Gastroesophageal sphincter (tissue), 3 donors: ENCODE data around the gene RPL14.

ENCODE experiments used
- POLR2AphosphoS5 ChIP-seq: sonication (generic); formaldehyde crosslinking; IDR thresholded peaks from one replicate; pipeline ENCODE4 v1.6.1; 2017; ENCODE audit warnings: antibody characterized with exemption
- TF ChIP-seq, protein P1 (sequence below), 4 experiments: fragments of 200-600 bp in 2 of 4; fragments of 450-650 bp in 2 of 4; sonication (generic) in 1 of 4; IDR thresholded peaks; one replicate each; pipeline ENCODE4 v1.5.1; 2017 to 2019; ENCODE audit warnings: antibody characterized with exemption in 4 of 4, mild to moderate bottlenecking in 2 of 4, moderate library complexity in 2 of 4

- TF ChIP-seq, protein P1, sequence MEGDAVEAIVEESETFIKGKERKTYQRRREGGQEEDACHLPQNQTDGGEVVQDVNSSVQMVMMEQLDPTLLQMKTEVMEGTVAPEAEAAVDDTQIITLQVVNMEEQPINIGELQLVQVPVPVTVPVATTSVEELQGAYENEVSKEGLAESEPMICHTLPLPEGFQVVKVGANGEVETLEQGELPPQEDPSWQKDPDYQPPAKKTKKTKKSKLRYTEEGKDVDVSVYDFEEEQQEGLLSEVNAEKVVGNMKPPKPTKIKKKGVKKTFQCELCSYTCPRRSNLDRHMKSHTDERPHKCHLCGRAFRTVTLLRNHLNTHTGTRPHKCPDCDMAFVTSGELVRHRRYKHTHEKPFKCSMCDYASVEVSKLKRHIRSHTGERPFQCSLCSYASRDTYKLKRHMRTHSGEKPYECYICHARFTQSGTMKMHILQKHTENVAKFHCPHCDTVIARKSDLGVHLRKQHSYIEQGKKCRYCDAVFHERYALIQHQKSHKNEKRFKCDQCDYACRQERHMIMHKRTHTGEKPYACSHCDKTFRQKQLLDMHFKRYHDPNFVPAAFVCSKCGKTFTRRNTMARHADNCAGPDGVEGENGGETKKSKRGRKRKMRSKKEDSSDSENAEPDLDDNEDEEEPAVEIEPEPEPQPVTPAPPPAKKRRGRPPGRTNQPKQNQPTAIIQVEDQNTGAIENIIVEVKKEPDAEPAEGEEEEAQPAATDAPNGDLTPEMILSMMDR (IDR thresholded peaks at IDR 0.05): no peak
- no peak for TF ChIP-seq POLR2AphosphoS5
Measured at GRCh38 chr3:40445880-40446279, 11.3 kb upstream of the RPL14 start.
